Head of caudate nucleus (tissue), 42 donors: ENCODE results near the gene ZFP36.
"Not testable (repeated sequence)": the region's sequence is repeated elsewhere in the genome, so short reads cannot be mapped to it uniquely, and the experiment has no call there.

Source experiments
- DNase-seq, 42 donors: peaks; one replicate each; pipeline versions ENCODE4 v3.0.0 to v3.0.0-alpha.2; 2020 to 2021; ENCODE audit warnings: mixed read lengths in 7 of 42
- intact Hi-C: fragments of 100-400 bp; cut with DNase I; formaldehyde crosslinking; loops from one replicate; pipeline ENCODE4 v1.15.0; 2022

The ZFP36 gene

GRCh38 chr19:39406656-39407409 is at the start of gene ZFP36:
ZFP36 (plus strand) TSS chr19:39406847; CDS start chr19:39406905, 58 bp downstream.
- intact Hi-C loops = no loop called here
- DNase-seq = peak; percentile 66 to 94 (median 80)

GRCh38 chr19:39359026-39359425 is 47.6 kb upstream of the ZFP36 start:
- intact Hi-C loops = no loop called here
- no peak for DNase-seq

- no peak for DNase-seq
- intact Hi-C loops = no loop called here
Measured at GRCh38 chr19:39360599-39360998, 46.0 kb upstream of the ZFP36 start.

GRCh38 chr19:39362682-39363657 is 43.7 kb upstream of the ZFP36 start:
- no peak for DNase-seq
- intact Hi-C loops = no loop called here

GRCh38 chr19:39363901-39364457 is 42.7 kb upstream of the ZFP36 start:
- peak; percentile 31 to 95 (median 82) for DNase-seq
- intact Hi-C loops = no loop called here

GRCh38 chr19:39365531-39365930 is 41.1 kb upstream of the ZFP36 start:
- intact Hi-C loops = no loop called here
- DNase-seq = no peak

- DNase-seq = no peak
- intact Hi-C loops = no loop called here
Measured at GRCh38 chr19:39369200-39369599, 37.4 kb upstream of the ZFP36 start.

GRCh38 chr19:39370735-39371134 is 35.9 kb upstream of the ZFP36 start:
- intact Hi-C loops = no loop called here
- no peak for DNase-seq

- DNase-seq = peak in 36 of 42 donors; percentile 16 to 85 (median 56)
- intact Hi-C loops = no loop called here
Measured at GRCh38 chr19:39372047-39372802, 34.4 kb upstream of the ZFP36 start.

- intact Hi-C loops = no loop called here
- peak in 4 of 42 donors; percentile 19 to 40 (median 36) for DNase-seq
Measured at GRCh38 chr19:39372941-39373340, 33.7 kb upstream of the ZFP36 start.

- intact Hi-C loops = no loop called here
Measured at GRCh38 chr19:39375929-39376328, 30.7 kb upstream of the ZFP36 start.

GRCh38 chr19:39377373-39378362 is 29.0 kb upstream of the ZFP36 start:
- intact Hi-C loops = no loop called here
- DNase-seq = no peak

More at GRCh38 chr19:39375929-39376328, 30.7 kb upstream of the ZFP36 start:
- no peak for DNase-seq

- DNase-seq, intact Hi-C loops: not testable (repeated sequence)
Measured at GRCh38 chr19:39379366-39379765, 27.3 kb upstream of the ZFP36 start.

- intact Hi-C loops = no loop called here
- DNase-seq = peak in 2 of 42 donors; percentile 48 to 49
Measured at GRCh38 chr19:39379865-39380396, 26.7 kb upstream of the ZFP36 start.

GRCh38 chr19:39380521-39381502 is 25.8 kb upstream of the ZFP36 start:
- DNase-seq = no peak
- intact Hi-C loops = no loop called here

GRCh38 chr19:39381910-39382611 is 24.6 kb upstream of the ZFP36 start:
- DNase-seq = no peak
- intact Hi-C loops = no loop called here
